HL-60 (cell line): ENCODE measurements around the gene IRF6.

Experiments
- GABPA ChIP-seq: IDR thresholded peaks from 2 replicates; pipeline ENCODE4 v1.6.1; 2012; ENCODE audit warnings: low read depth
- POLR2AphosphoS5 ChIP-seq: IDR thresholded peaks from 2 replicates; pipeline ENCODE4 v1.6.1; 2012; ENCODE audit warnings: low read depth
- REST ChIP-seq: IDR thresholded peaks from 2 replicates; pipeline ENCODE4 v1.6.1; 2012; ENCODE audit warnings: low read depth; ENCODE audit not compliant: insufficient replicate concordance
- SPI1 ChIP-seq: IDR thresholded peaks from 2 replicates; pipeline ENCODE4 v1.6.1; 2012; ENCODE audit warnings: low read depth, mild to moderate bottlenecking, borderline replicate concordance
- TF ChIP-seq, protein P1 (sequence below): IDR thresholded peaks from one replicate; pipeline ENCODE4 v1.5.1; 2011; ENCODE audit warnings: low read length, control low read depth, inconsistent platforms; ENCODE audit not compliant: insufficient read depth

GRCh38 chr1:209752890-209753289 is 53.1 kb downstream of the IRF6 start:
- TF ChIP-seq, protein P1, sequence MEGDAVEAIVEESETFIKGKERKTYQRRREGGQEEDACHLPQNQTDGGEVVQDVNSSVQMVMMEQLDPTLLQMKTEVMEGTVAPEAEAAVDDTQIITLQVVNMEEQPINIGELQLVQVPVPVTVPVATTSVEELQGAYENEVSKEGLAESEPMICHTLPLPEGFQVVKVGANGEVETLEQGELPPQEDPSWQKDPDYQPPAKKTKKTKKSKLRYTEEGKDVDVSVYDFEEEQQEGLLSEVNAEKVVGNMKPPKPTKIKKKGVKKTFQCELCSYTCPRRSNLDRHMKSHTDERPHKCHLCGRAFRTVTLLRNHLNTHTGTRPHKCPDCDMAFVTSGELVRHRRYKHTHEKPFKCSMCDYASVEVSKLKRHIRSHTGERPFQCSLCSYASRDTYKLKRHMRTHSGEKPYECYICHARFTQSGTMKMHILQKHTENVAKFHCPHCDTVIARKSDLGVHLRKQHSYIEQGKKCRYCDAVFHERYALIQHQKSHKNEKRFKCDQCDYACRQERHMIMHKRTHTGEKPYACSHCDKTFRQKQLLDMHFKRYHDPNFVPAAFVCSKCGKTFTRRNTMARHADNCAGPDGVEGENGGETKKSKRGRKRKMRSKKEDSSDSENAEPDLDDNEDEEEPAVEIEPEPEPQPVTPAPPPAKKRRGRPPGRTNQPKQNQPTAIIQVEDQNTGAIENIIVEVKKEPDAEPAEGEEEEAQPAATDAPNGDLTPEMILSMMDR = no peak
- TF ChIP-seq POLR2AphosphoS5 = no peak
- no peak for TF ChIP-seq REST
- no peak for TF ChIP-seq GABPA
- TF ChIP-seq SPI1 = no peak
